GM18951 (cell line): ENCODE data around the gene DNAJA1.
A peak's percentile ranks its signal among the peaks of the same experiment; 100 is the strongest.
"Not testable (repeated sequence)": the region's sequence is repeated elsewhere in the genome, so short reads cannot be mapped to it uniquely, and the experiment has no call there.

Experiments used
- POLR2A ChIP-seq: IDR thresholded peaks from 4 replicates; pipeline ENCODE4 v1.6.1; 2011; ENCODE audit warnings: mild to moderate bottlenecking; ENCODE audit not compliant: insufficient read length, insufficient read depth; ENCODE audit errors: extremely low read depth
- in situ Hi-C: fragments of 300-500 bp; cut with MboI; formaldehyde crosslinking; loops from one replicate; pipeline ENCODE4 v1.12.0; 2022; ENCODE audit warnings: low sequenced_read_pairs, mixed read lengths, inconsistent platforms; ENCODE audit not compliant: unreplicated experiment

Gene DNAJA1

GRCh38 chr9:33024966-33025571, at the start of gene DNAJA1:
Gene DNAJA1, plus strand, starts transcription at chr9:33025273. Its CDS starts 1,212 bp downstream, at chr9:33026485.
- in situ Hi-C loops: no loop called here
- TF ChIP-seq POLR2A: peak; percentile 99

DNA sequence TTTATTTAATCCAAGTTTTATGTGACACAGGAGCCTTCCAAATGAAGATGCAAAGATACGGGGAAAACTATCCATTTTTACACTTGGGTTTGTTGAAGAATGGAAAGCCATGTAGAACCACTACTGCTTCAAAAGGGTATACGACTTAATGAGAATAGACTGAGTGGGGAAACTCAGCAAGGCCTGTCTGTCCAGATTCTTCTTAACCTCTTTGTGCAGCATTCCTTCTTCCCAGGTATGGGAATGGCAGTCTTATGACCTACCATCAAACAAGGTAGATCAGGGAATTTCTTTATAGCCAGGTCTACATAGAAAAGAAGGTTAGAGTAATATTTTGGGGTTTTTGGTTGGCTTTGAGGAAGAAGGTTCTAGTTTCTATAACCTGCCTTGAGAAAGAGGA, 47.0 kb upstream of the DNAJA1 start:
- no peak for TF ChIP-seq POLR2A

DNA sequence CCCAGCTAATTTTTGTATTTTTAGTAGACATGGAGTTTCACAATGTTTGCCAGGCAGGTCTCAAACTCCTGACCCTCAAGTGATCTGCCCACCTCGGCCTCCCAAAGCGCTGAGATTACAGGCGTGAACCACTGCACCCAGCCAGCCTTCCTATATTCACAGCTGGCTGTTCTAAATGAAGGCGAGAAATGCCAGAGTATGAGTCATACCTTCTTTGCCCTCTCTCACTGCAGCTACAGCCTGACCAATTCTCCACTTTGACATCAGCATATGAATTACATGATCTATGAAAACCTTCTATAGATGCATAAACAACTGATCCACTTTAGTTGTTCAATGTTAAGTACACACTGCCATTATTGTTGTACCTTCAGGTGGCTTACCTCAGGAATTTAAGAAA, 38.1 kb upstream of the DNAJA1 start:
- in situ Hi-C loops: no loop called here
- TF ChIP-seq POLR2A: no peak

More for the DNA sequence above, 47.0 kb upstream of the DNAJA1 start:
- in situ Hi-C loops: no loop called here

DNA sequence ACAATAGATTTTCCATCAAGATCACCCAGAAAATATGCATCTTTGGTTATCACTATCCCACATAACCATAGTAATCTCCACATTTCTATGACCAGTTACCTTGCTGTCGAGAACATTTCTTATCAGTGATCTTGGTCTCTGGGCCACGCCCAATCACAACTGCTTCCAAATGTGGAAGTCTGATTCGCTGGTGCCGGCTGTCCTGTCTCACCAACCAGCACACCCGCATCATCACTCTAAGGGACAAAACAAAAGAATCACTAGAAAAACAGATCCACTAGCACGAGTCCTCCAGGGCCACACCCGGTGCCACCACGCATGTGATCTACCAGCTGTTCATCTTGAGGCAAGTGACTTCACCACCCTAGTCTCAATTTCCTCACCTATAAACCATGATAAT, 35.4 kb upstream of the DNAJA1 start:
- in situ Hi-C loops: no loop called here
- no peak for TF ChIP-seq POLR2A

DNA sequence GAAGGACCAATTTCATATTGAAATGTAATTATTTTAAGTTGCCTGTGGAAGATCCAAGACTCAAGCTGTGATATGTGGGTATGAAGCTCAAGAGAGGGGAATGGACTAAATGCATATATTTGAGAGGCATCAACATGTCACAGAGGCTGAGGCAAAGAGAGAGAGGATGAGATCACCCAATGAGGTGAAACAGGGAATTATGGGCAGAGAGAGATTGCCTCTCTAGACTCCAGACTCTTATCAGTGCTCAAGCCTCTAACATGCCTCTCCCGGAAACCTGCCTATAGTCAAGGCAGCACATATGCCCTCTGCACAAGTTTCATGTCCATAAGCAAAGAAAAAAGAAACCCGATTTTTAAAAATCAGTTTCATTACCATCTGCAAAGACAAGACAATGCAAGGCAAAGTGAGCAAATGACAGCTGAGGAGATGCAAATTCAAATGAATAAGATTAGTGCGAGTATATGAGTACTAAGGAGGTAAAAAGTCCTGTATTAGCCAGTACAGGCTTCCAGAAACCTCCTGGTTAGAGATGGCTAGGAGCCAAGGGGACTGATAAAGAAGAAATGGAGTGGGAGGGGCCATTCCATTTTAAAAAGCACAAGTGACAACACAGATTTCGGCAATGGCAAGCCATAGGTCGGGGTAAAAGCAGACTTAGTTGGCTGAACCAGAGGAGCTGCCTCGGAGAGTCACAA, 33.0 kb upstream of the DNAJA1 start:
- in situ Hi-C loops: no loop called here
- TF ChIP-seq POLR2A: no peak

DNA sequence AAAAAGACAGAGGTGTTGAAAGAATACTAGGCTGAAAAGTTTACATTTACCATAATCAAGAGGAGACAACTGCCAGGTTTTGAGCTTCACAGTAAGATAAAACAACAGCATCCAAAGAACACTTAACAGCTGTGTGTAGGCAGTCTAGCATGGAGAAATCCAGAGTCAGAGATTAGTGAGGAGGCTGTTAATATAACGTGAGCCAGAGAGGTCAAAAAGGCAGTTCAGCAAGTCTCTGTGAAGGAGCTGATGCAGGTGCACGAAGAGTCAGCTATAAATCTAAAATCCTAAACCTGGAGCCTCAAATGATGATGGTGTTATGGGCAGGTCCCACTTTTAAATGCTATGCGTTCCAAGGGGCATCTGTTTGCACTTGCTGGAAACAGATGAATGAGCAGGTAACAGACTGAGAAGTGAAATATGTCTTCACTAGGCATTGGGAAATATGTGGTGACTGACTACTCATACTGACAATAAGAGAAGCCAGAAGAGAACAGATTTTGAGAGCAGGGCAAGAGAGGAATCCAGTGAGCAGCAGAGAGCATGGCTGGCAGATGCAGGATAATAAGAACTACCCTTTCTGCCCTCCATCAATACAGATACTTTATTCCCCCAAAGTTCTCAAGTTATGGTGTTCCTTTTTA, 32.4 kb upstream of the DNAJA1 start:
- in situ Hi-C loops: no loop called here
- TF ChIP-seq POLR2A: no peak

GRCh38 chr9:33000682-33001055, 24.4 kb upstream of the DNAJA1 start:
- in situ Hi-C loops: not testable (repeated sequence)

DNA sequence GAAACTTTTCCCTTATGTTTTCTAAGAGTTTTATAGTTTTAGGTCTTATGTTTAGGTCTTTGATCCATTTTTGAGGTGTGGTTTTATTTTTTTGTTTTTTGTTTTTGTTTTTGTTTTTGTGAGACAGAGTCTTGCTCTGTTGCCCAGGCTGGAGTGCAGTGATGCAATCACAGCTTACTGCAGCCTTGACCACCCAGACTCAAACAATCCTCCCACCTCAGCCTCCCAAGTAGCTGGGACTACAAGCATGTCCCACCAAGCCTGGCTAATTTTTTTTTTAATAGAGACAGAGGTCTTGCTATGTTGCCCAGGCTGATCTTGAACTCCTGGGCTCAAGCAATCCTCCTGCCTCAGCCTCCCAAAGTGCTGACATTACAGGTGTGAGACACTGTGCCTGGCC, 19.7 kb upstream of the DNAJA1 start:
- in situ Hi-C loops: not testable (repeated sequence)

GRCh38 chr9:33007755-33008154, 17.3 kb upstream of the DNAJA1 start:
- in situ Hi-C loops: no loop called here
- no peak for TF ChIP-seq POLR2A

GRCh38 chr9:33011831-33012230, 13.2 kb upstream of the DNAJA1 start:
- in situ Hi-C loops: no loop called here
- TF ChIP-seq POLR2A: no peak

- in situ Hi-C loops: no loop called here
Measured at GRCh38 chr9:33012328-33013069, 12.6 kb upstream of the DNAJA1 start.

GRCh38 chr9:33013962-33014664, 11.0 kb upstream of the DNAJA1 start:
- in situ Hi-C loops: no loop called here
- no peak for TF ChIP-seq POLR2A

More at GRCh38 chr9:33012328-33013069, 12.6 kb upstream of the DNAJA1 start:
- TF ChIP-seq POLR2A: no peak

DNA sequence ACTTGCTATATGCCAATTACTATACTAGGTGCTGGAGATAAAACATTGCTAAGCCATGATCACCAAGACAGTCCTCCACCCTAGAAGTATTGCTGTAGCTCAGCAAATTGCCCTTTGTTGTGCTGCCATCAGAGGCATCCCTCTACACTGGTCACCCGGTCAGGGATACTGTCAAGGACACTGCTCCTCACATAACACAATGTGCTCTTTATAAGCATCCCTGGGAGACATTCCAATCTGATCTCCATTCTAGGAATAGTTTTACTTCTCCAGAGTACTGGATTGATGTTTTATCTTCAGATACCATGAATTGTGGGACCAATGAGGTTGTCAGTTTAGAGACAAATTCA, 10.4 kb upstream of the DNAJA1 start:
- in situ Hi-C loops: no loop called here
- no peak for TF ChIP-seq POLR2A

DNA sequence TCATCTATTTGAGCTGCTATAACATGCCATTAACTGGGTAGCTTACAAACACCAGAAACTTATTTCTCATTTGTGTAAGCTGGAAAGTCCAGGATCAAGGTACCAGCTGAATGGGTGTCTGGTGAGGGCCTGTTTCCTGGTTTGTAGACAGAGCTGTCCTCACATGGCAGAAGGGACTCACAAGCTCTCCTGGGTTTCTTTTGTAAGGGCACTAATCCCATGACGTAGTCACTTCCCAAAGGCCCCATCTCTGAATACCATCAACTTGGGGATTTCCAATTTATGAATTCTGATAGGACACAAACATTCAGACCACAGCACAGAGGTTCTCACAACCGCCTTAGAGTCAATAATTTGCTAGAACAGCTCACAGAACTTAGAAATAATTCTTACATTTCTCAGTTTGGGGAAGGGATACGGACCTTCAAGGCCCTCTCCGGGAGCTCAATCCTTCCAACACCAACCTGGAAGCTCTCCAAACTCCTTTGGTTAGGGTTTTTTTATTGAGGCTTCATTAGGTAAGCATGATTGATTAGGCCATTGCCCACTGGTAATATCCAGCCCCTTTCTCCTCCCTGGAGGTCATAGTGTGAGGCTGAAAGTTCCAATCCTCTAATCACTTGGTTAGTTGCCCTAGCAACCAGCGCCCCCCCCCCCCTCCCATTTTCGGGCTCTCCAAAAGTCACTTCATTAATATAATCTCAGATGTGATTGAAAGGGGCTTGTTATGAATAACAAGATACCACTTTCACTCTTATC, 7.6 kb upstream of the DNAJA1 start:
- in situ Hi-C loops: no loop called here
- no peak for TF ChIP-seq POLR2A
